ENCODE measurements around the gene BTBD2.

The BTBD2 gene

GRCh38 chr19:2043251-2043641, 27.7 kb upstream of the BTBD2 start:
- Histone ChIP-seq H3K4me1 (ENCODE audit: low read length) (peaks cover 15% of the 10 kb centered on the region), H3K79me2 (ENCODE audit: low read length) (peaks cover 68% of the 10 kb centered on the region), H4K20me1 (ENCODE audit: insufficient read depth, low read length) (no peaks in the 10 kb centered on the region), H2AFZ (ENCODE audit: low read length) (no peak overlapping the region), H3F3A (ENCODE audit: insufficient read depth, low read length) (peaks cover 16% of the 10 kb centered on the region; the same call in 1 of the 2 replicates), H3K36me3 (replicated peaks; ENCODE audit: insufficient read depth, low read length) (0 out of 2 replicates have a peak, but pooled peaks cover 3% of the 10 kb centered on the region), H3K4me2 (ENCODE audit: low read depth, low read length) (no peak overlapping the region), H3K9me2 (replicated peaks; ENCODE audit: insufficient read depth, low read length) (no peaks in the 10 kb centered on the region), H3K4me3 (ENCODE audit: low read length) (no peak overlapping the region), H3K9me3 (replicated peaks; ENCODE audit: insufficient read depth, low read length) (no peaks in the 10 kb centered on the region), H3K27me3 (replicated peaks; ENCODE audit: insufficient read depth, low read length) (no peaks in the 10 kb centered on the region), H3K27ac (ENCODE audit: low read length) (no peak overlapping the region), H3K9ac (ENCODE audit: low read length) (no peak overlapping the region)
- DNase-seq = no peak
- TF ChIP-seq, protein P1, sequence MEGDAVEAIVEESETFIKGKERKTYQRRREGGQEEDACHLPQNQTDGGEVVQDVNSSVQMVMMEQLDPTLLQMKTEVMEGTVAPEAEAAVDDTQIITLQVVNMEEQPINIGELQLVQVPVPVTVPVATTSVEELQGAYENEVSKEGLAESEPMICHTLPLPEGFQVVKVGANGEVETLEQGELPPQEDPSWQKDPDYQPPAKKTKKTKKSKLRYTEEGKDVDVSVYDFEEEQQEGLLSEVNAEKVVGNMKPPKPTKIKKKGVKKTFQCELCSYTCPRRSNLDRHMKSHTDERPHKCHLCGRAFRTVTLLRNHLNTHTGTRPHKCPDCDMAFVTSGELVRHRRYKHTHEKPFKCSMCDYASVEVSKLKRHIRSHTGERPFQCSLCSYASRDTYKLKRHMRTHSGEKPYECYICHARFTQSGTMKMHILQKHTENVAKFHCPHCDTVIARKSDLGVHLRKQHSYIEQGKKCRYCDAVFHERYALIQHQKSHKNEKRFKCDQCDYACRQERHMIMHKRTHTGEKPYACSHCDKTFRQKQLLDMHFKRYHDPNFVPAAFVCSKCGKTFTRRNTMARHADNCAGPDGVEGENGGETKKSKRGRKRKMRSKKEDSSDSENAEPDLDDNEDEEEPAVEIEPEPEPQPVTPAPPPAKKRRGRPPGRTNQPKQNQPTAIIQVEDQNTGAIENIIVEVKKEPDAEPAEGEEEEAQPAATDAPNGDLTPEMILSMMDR (IDR thresholded peaks at IDR 0.05; ENCODE audit: low read length) = no peak
- no peak for TF ChIP-seq EZH2 (optimal IDR thresholded peaks at IDR 0.05; ENCODE audit: low read depth, low read length)
- no peak for TF ChIP-seq EZH2phosphoT487 (IDR thresholded peaks at IDR 0.05; ENCODE audit: low read length)

DNA sequence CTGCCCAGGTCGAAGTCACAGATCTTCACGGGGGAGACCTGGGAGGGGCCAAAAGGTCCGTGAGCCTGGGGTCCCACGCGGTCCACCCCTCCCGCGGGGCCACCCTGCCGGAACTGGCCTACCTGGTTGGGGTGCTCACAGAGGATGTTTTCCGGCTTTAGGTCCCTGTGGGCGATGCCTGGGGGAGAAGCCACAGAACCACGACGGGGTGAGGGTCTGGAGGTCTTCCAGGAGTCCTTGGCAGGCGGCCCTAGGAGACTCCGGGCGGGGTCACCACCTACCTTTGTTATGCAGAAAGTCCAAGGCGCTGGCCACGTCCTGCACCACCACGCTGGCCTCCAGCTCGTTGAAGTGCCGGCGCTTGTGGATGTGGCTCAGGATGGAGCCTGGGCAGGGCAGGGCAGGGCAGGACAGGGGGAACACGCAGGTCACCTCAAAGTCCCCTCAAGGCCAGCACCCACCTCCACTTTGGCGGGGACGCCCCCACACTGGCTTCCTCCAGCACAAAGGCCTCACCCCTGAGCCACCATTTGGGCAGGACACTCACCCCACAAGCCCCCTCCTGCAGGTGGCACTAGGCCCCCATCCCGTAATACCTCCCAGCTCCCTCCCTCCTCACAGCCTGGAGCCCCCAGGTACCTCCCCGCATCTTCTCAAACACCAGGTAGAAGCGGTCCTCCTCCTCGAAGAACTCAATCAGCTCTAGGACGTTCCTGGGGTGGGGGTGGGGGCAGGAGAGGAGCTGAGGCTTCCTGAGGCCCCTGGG, 27.2 kb upstream of the BTBD2 start:
- DNase-seq = no peak

DNA sequence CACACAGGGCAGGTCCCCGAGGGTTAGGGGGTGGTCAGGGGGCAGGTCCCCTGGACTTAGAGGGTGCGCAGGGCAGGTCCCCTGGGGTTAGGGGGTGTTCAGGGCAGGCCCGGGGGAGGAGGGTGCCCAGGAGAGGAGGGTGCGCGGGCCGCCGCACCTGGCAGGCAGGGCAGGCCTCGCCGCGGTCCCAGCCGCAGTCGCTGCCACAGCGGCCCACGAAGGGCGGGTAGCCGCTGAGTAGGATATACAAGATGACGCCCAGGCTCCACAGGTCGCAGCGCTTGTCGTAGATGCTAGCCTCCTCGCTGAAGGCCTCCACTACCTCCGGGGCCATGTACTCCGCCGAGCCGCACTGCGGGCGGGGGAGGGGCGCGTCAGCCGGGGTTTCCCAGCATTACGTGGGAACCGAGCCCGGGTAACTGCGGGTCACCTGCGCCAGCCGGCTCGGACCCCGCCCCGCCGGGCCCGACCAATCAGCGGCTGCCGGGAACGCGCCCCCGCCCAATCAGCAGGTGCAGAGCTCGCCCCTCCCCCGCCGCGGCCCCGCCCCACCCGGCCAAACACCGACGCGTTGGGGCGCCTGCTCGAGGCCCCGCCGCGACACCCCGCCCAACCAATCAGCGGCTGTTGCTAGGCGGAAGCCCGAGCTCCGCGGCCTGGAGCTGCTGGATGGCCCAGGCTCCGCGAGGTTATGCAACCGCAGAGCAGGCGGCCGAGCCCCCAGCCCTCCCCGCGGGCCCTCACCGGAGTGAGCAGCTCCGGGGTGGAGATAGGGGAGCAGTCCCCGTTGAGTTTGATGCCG, 26.4 kb upstream of the BTBD2 start:
- peak; percentile 99 for DNase-seq
- Histone ChIP-seq H3K4me1 (ENCODE audit: low read length) (peaks cover 27% of the 10 kb centered on the region), H3F3A (ENCODE audit: insufficient read depth, low read length) (peaks cover 26% of the 10 kb centered on the region), H3K4me2 (ENCODE audit: low read depth, low read length) (peak overlapping the region; percentile 98), H3K9me3 (replicated peaks; ENCODE audit: insufficient read depth, low read length) (no peaks in the 10 kb centered on the region), H3K9ac (ENCODE audit: low read length) (peak overlapping the region; percentile 89), H2AFZ (ENCODE audit: low read length) (peak overlapping the region; percentile 65; the same call in 1 of the 2 replicates), H3K9me2 (replicated peaks; ENCODE audit: insufficient read depth, low read length) (no peaks in the 10 kb centered on the region), H3K27me3 (replicated peaks; ENCODE audit: insufficient read depth, low read length) (no peaks in the 10 kb centered on the region), H4K20me1 (ENCODE audit: insufficient read depth, low read length) (no peaks in the 10 kb centered on the region), H3K27ac (ENCODE audit: low read length) (peak overlapping the region; percentile 78; the same call in 1 of the 2 replicates), H3K79me2 (ENCODE audit: low read length) (peaks cover 58% of the 10 kb centered on the region), H3K4me3 (ENCODE audit: low read length) (peak overlapping the region; percentile 85), H3K36me3 (replicated peaks; ENCODE audit: insufficient read depth, low read length) (0 out of 2 replicates have a peak, but pooled peaks cover 3% of the 10 kb centered on the region)
- TF ChIP-seq, protein P1 (IDR thresholded peaks at IDR 0.05; ENCODE audit: low read length) = no peak
- TF ChIP-seq EZH2phosphoT487 (IDR thresholded peaks at IDR 0.05; ENCODE audit: low read length) (no peak), EZH2 (optimal IDR thresholded peaks at IDR 0.05; ENCODE audit: low read depth, low read length) (no peak)

More for the DNA sequence above, 27.2 kb upstream of the BTBD2 start:
- H2AFZ ChIP-seq (ENCODE audit: low read length) = peak overlapping the region; percentile 65; the same call in 1 of the 2 replicates
- H3K9me2 ChIP-seq (replicated peaks; ENCODE audit: insufficient read depth, low read length) = no peaks in the 10 kb centered on the region
- H3K9ac ChIP-seq (ENCODE audit: low read length) = peak overlapping the region; percentile 56
- peak overlapping the region; percentile 55; the same call in 1 of the 2 replicates for H3K27ac ChIP-seq (ENCODE audit: low read length)
- peaks cover 20% of the 10 kb centered on the region for H3F3A ChIP-seq (ENCODE audit: insufficient read depth, low read length)
- H4K20me1 ChIP-seq (ENCODE audit: insufficient read depth, low read length) = no peaks in the 10 kb centered on the region
- H3K4me3 ChIP-seq (ENCODE audit: low read length) = peak overlapping the region; percentile 64
- peaks cover 66% of the 10 kb centered on the region for H3K79me2 ChIP-seq (ENCODE audit: low read length)
- H3K4me2 ChIP-seq (ENCODE audit: low read depth, low read length) = peak overlapping the region; percentile 98
- no peaks in the 10 kb centered on the region for H3K9me3 ChIP-seq (replicated peaks; ENCODE audit: insufficient read depth, low read length)
- TF ChIP-seq, protein P1 (IDR thresholded peaks at IDR 0.05; ENCODE audit: low read length) = no peak
- TF ChIP-seq EZH2 (optimal IDR thresholded peaks at IDR 0.05; ENCODE audit: low read depth, low read length) = no peak
- TF ChIP-seq EZH2phosphoT487 (IDR thresholded peaks at IDR 0.05; ENCODE audit: low read length) = no peak
- 0 out of 2 replicates have a peak, but pooled peaks cover 3% of the 10 kb centered on the region for H3K36me3 ChIP-seq (replicated peaks; ENCODE audit: insufficient read depth, low read length)
- H3K4me1 ChIP-seq (ENCODE audit: low read length) = peaks cover 21% of the 10 kb centered on the region
- no peaks in the 10 kb centered on the region for H3K27me3 ChIP-seq (replicated peaks; ENCODE audit: insufficient read depth, low read length)

Data from MM.1S (cell line).